ENCODE results near the gene CLEC18A. TPM values are rescaled to one million over a fixed set of nuclear protein-coding genes. Genes with fewer than 3 reads are reported as not detected.

The CLEC18A gene
- total RNA-seq, 1 donor from 2014 or later = 0.26 TPM

- no peak for DNase-seq (ENCODE audit: low read depth)
- FAIRE-seq = no peak
- TF ChIP-seq CTCF (IDR thresholded peaks at IDR 0.05; ENCODE audit: insufficient read depth, low read length, severe bottlenecking) = no peak
- Histone ChIP-seq H3K27me3 (ENCODE audit: control insufficient read depth, insufficient read depth, low read length) (no peaks in the 10 kb centered on the region), H3K4me3 (ENCODE audit: low read depth, low read length) (no peak overlapping the region), H3K36me3 (ENCODE audit: control insufficient read depth, insufficient read depth, low read length) (peaks cover 25% of the 10 kb centered on the region)
Observed at GRCh38 chr16:69932228-69932627, 18.9 kb upstream of the CLEC18A start.

- no peak for TF ChIP-seq CTCF (IDR thresholded peaks at IDR 0.05; ENCODE audit: insufficient read depth, low read length, severe bottlenecking)
- Histone ChIP-seq H3K36me3 (ENCODE audit: control insufficient read depth, insufficient read depth, low read length) (peaks cover 29% of the 10 kb centered on the region), H3K27me3 (ENCODE audit: control insufficient read depth, insufficient read depth, low read length) (no peaks in the 10 kb centered on the region), H3K4me3 (ENCODE audit: low read depth, low read length) (no peak overlapping the region)
- DNase-seq (ENCODE audit: low read depth) (no peak), FAIRE-seq (no peak)
Observed at GRCh38 chr16:69932691-69933392, 18.3 kb upstream of the CLEC18A start.

- no peaks in the 10 kb centered on the region for H3K27me3 ChIP-seq (ENCODE audit: control insufficient read depth, insufficient read depth, low read length)
- FAIRE-seq (no peak), DNase-seq (ENCODE audit: low read depth) (no peak)
- H3K4me3 ChIP-seq (ENCODE audit: low read depth, low read length) = no peak overlapping the region
- peaks cover 30% of the 10 kb centered on the region for H3K36me3 ChIP-seq (ENCODE audit: control insufficient read depth, insufficient read depth, low read length)
- TF ChIP-seq CTCF (IDR thresholded peaks at IDR 0.05; ENCODE audit: insufficient read depth, low read length, severe bottlenecking) = no peak
Observed at GRCh38 chr16:69934044-69934443, 17.1 kb upstream of the CLEC18A start.

GRCh38 chr16:69934751-69935150, 16.4 kb upstream of the CLEC18A start:
- DNase-seq (ENCODE audit: low read depth) (no peak), FAIRE-seq (no peak)
- no peaks in the 10 kb centered on the region for H3K27me3 ChIP-seq (ENCODE audit: control insufficient read depth, insufficient read depth, low read length)
- H3K36me3 ChIP-seq (ENCODE audit: control insufficient read depth, insufficient read depth, low read length) = peaks cover 33% of the 10 kb centered on the region
- H3K4me3 ChIP-seq (ENCODE audit: low read depth, low read length) = no peak overlapping the region
- TF ChIP-seq CTCF (IDR thresholded peaks at IDR 0.05; ENCODE audit: insufficient read depth, low read length, severe bottlenecking) = no peak

- peaks cover 33% of the 10 kb centered on the region for H3K36me3 ChIP-seq (ENCODE audit: control insufficient read depth, insufficient read depth, low read length)
- H3K4me3 ChIP-seq (ENCODE audit: low read depth, low read length) = no peak overlapping the region
- FAIRE-seq (no peak), DNase-seq (ENCODE audit: low read depth) (no peak)
- no peak for TF ChIP-seq CTCF (IDR thresholded peaks at IDR 0.05; ENCODE audit: insufficient read depth, low read length, severe bottlenecking)
- H3K27me3 ChIP-seq (ENCODE audit: control insufficient read depth, insufficient read depth, low read length) = no peaks in the 10 kb centered on the region
Observed at GRCh38 chr16:69935278-69935711, 15.8 kb upstream of the CLEC18A start.

- FAIRE-seq (peak; percentile 7), DNase-seq (ENCODE audit: low read depth) (no peak)
- Histone ChIP-seq H3K4me3 (ENCODE audit: low read depth, low read length) (no peak overlapping the region), H3K27me3 (ENCODE audit: control insufficient read depth, insufficient read depth, low read length) (no peaks in the 10 kb centered on the region), H3K36me3 (ENCODE audit: control insufficient read depth, insufficient read depth, low read length) (peaks cover 33% of the 10 kb centered on the region)
- TF ChIP-seq CTCF (IDR thresholded peaks at IDR 0.05; ENCODE audit: insufficient read depth, low read length, severe bottlenecking) = no peak
Observed at GRCh38 chr16:69935740-69936139, 15.4 kb upstream of the CLEC18A start.
